ENCODE results near the gene FAM222B. TPM values are rescaled to one million over a fixed set of nuclear protein-coding genes. Genes with fewer than 3 reads are reported as not detected.
"Not testable (repeated sequence)": the region's sequence is repeated elsewhere in the genome, so short reads cannot be mapped to it uniquely, and the experiment has no call there.

The FAM222B gene
- polyA plus RNA-seq, 1 donor, result 13.2 TPM

DNA sequence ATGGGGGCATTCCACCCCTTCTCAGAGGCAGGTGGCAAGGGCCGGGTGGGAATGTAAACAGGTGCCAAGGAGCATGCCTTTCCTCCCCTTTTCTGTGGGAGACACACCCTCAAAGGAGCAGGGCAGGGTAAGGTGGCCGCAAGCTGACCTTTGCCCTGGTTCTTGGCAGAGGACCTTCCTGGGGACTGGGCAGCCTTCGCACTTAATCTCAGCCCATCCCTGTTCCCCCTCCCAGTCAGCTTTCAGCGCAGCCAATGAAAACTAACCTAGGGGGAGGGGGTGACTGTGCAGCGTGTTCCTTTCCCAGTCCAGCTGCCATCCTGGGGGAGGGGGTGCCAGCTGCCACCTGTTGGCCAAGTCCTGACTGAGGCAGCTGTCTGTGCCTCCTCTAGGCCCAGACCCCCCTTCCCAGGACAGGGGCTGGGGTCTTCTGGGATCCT, 96.0 kb downstream of the FAM222B start:
- DNase-seq (ENCODE audit: low read depth), result no peak

DNA sequence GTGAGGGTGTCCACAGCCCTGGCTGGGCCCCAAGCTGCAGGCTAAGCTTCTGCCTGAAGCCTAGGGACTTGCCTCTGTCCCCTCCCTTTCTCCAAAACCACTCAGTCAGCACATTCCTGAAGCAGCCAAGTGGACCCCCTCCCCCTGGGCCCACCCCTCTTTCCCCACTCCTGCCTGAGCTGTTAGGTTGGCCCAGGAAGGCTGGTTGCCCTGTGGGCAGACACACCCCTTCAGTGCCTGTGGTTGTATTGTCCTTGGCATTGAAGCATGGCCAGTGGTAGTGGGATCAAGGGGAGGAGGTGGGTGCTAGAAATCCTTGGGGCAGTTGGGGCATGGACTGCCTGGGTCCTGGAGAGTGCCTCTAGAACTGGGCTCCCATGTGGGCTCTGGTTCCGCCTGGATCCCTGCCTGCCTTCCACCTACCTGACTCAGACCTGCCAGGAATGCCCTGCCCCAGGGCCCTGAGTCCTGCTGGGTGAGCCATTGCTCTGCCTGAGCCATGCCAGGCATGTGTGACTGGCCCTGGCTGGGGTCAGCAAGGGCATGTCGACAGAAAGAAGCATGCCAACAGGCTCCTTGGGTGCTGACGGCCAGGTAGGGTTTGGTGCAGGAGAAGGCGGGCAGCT, 96.7 kb downstream of the FAM222B start:
- no peak for DNase-seq (ENCODE audit: low read depth)

DNA sequence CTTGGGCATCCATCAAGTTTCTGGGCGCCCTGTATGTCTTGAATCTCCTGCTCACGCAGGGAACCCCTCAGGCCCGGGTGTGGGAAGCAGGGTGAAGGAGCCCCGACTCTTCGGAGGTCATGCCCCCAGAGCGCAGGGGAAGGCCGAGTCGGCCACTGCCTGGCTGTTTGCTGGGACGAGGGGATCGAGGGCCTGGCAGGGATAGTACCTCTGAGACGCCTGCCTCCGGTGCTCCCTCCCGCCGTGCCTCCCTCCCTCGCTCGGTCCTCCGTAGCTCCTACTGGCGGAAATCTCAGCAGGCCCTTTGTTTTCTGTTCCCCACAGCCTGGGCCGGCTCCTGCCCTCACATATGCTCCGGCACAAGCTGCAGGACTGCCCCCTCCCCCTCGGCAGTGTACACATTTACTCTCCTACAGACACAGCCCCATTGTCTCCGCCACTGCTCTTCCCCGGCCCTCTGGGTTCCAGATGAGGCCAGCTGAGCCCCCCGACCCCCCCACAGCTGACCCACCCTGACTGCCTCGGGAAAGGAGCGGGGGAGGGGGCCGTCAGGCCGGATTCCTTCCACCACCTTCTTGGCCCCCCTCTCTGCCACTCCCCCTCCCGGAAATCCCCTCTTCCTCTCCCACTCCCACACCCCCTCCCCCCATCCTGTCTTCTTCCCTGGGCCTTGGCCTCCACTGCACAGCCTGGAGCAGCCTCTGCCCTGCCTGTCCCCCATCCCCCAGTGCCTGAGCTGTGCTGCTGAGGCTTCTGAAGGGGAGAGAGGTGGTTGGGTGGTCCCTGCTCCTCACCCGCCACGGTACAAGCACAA, 97.4 kb downstream of the FAM222B start:
- DNase-seq (ENCODE audit: low read depth), result no peak

DNA sequence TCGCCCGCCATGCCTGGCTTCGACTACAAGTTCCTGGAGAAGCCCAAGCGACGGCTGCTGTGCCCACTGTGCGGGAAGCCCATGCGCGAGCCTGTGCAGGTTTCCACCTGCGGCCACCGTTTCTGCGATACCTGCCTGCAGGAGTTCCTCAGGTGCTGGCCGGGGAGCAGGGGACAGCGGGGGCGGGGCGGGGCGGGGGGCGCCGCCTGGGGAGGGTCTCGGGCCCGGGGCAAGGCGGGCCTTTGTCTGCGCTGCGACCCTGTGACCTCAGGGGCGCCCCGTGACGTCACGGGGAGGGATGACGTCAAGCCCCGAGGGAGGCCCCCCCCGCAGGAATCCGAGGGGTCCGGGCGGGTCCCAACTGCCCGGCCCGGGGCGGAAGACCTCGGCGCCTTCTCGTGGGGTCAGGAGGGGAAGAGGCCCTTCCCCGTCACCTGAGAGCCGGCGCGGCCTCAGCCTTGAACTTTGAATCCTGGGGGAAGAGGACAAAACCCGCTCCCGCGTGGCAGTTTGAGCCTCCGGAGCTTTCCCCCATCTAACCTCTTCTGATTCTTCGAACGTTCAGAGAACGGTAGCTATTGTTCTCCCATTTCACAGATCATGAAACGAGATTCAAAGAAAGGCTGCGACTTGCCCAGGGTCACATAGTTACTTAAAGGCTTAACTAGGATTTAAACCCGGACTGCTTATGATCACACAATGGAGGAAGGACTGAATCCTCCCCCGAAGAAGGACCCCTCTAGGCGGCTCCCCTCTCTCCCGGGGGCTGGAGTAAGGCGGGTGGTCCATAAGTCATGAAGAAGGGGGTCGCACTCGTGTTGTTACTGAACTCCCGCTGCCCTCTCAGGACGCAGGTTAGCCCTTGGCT, 98.3 kb downstream of the FAM222B start:
- DNase-seq (ENCODE audit: low read depth), result no peak

DNA sequence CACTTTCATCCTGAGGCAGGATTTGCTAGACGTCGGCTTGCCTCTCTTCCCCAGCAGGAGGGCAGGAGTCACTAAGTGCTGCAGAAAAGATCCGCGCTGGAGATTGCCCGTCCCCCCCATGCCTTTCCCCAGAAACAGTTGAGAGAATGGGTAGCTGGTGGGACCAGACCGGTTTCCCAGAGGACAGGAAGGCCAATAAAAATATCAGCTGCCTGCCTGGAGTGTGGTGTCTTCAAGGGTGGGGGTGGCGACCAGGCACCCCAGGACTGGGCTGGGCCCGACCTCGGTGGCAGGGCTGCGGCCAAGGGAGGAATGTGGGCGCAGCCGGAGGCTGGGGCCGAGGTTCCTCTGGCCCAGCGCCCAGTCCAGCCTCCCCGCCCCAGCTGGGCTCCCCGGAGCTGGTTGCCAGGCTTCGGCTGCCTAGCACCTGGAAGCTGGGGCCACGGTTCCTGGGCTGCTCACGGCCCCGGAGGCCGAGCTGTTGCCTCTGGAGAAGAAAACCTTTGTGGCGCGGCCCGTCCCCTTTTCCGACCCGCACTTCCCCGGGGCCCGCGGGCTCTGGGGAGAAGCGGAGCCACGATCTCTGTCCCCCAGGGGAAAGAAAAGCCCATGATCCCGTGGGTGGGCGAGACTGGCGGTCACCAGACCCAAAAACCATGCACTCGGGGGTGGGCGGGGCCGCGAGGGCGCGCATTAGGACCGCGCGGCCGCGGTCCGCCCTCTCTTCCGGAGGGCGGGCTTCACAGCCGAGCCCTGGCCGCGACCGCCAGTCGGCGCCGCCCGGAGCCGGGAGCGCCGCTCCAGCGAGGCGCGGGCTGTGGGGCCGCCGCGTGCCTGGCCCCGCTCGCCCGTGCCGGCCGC, 99.1 kb downstream of the FAM222B start, which contains the start of gene TRAF4:
TRAF4 (plus strand) TSS at position 769 of the 861 bp plus-strand sequence. CDS start 102 bp downstream, outside the sequence.
- DNase-seq (ENCODE audit: low read depth), result peak; percentile 78

DNA sequence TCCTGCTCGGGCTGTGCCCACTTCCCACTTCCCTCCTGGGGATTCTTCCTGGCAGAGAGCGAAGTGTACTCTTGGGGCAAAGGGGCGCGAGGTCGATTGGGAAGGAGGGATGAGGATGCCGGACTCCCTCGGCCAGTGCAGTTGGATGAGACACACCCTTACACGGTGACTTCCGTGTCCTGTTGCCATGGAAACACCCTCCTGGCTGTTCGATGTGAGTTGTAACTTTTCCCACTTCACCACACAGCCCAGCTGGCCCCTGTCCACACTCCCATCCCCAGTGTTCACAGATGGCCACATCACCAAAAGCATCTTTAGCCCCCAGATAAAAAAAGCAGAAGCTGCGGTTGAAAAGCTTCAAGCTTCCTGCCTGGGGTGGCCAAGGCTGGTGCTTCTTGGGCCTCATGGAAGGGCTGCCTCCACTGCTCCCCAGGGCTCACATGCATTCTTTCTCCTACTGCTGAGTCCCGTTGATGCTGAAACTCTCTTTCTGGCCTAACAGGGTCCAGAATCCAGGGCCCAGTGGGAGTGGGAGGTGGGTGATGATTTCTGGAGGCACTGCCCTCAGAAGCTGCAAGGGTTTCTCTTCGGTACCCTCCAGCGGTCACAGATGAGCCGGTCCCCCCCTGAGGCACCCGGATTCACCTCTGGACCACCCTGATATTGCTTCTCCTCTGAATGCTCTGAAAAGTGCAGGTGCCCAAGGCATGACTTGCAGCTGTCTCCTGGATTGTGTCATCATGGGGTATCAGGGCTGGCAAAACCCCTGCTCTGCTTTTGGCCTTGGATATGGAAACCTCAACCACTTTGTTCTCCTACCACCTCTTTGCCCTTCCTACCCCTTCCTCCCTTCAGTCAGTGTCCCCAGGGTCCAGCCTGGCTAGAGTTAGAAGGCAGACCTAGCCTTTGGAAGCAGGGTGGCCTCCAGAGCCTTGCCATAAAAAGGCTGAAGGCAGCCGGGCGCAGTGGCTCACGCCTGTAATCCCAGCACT, 100.9 kb downstream of the FAM222B start:
- DNase-seq (ENCODE audit: low read depth), result no peak

DNA sequence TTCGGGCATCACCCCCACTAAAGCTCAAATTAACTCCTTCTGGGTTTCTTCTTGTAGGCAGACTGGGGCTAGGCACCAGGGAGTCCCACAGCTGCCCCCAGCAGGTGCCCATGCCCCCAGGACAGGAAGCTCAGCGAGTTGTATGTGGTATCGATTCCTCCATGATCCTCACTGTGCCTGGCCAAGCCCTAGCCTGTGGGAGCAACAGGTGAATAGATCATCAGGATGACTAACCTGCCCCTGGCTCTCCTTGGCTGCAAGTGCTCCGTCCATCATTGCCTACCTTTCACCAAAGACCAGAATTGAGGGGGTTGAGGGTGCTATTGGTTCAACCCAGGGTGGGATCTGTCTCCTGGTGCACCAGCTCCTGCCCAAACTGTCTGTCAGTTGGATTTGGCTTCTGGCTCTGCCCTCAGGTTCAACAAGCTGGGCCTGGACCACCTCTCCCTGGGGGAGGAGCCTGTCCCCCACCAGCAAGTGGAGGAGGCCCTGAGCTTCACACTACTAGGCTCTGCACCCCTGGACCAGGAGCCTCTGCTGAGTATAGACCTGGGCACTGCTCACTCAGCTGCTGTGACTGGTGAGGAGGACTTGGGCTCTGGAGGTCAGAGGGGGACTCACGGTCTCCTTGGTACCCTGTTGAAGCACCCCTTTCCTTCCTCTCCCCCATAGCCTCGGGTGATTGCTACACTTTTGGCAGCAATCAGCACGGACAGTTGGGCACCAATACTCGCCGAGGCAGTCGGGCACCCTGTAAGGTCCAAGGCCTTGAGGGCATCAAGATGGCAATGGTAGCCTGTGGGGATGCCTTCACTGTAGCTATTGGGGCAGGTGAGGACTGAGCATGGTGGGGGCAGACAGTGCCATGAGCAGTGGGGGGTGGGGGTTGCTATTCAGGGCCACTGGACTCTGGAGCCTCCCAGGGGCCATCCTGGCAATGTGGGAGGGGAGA, 101.9 kb downstream of the FAM222B start:
- no peak for DNase-seq (ENCODE audit: low read depth)

DNA sequence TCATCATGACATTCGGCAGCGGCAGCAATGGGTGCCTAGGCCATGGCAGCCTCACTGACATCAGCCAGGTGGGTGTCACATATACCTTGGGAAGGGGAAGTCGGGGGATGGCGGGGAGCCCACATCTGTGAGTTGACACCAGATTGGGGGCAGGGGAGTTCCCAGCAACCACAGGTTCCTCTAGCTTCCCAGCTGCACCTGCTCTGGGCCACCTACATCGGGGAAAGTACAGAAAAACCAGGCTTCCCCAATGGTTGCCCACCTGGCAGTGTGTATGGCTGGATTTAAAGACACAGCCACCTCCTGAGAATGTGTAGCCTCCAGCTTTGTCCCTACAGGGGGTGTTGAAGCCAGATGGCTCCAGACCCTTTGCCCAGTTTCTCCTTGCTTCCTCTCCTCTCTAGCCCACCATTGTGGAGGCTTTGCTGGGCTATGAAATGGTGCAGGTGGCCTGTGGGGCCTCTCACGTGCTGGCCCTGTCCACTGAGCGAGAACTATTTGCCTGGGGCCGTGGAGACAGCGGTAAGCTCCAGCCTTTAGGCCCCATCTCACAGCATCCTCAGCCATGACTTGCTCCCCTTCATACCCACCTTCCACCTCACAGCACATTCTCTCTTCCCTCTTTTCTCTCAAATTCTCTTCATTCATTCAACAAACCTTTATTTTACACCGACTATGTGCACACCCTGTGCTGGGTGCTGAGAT, 103.8 kb downstream of the FAM222B start:
- DNase-seq (ENCODE audit: low read depth), result no peak

DNA sequence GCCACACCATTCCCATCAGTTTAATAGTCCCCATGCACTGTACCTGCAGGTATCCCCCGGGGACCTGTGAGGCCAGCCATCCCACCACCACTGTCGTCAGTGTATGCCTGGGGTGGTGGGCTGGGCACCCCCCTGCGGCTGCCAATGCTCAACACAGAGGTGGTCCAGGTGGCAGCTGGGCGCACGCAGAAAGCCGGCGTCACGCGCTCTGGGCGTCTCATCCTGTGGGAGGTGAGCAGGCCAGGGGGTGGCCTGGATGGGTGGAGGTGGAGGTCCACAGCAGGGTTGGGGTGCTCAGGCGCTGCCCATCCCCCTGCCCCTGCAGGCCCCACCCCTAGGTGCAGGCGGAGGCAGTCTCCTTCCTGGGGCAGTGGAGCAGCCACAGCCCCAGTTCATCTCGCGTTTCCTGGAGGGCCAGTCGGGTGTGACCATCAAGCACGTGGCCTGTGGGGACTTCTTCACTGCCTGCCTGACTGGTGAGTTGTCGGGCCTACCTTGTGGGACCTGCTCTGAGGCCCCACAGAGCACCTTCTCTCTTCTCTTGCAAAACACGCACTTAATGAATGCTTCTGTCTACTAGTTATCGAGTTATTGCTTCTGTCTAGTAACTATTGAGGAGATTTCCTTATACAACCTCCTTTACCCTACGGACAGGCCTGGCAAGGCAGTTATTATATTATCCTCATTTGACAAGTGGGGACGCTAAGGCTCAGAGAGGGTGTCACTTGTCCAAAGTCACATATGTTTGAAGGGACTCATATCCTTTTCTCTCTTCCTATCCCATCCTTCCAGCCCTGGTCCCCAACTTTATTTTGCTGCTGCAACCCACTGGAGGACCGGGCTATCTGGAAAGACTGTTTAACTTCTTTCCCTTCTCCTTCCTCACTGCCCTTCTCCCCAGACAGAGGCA, 104.6 kb downstream of the FAM222B start:
- no peak for DNase-seq (ENCODE audit: low read depth)

DNA sequence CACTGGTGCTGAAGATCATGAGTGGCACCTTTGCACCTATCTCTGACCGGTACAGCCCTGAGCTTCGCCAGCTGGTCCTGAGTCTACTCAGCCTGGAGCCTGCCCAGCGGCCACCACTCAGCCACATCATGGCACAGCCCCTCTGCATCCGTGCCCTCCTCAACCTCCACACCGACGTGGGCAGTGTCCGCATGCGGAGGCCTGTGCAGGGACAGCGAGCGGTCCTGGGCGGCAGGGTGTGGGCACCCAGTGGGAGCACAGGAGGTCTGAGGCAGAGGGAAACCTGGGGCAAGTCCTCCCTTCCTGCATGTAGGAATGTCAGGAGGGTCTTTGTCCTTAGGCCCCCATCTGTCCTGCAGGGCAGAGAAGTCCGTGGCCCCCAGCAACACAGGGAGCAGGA, 105.3 kb downstream of the FAM222B start:
- DNase-seq (ENCODE audit: low read depth), result no peak

DNA sequence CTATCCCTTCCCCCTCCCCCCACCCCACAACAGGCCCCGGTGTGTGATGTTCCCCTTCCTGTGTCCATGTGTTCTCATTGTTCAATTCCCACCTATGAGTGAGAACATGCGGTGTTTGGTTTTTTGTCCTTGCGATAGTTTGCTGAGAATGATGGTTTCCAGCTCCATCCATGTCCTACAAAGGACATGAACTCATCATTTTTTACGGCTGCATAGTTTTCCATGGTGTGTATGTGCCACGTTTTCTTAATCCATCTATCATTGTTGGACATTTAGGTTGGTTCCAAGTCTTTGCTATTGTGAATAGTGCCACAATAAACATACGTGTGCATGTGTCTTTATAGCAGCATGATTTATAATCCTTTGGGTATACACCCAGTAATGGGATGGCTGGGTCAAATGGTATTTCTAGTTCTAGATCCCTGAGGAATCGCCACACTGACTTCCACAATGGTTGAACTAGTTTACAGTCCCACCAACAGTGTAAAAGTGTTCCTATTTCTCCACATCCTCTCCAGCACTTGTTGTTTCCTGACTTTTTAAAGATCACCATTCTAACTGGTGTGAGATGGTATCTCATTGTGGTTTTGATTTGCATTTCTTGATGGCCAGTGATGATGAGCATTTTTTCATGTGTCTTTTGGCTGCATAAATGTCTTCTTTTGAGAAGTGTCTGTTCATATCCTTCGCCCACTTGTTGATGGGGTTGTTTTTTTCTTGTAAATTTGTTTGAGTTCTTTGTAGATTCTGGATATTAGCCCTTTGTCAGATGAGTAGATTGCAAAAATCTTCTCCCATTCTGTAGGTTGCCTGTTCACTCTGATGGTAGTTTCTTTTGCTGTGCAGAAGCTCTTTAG, 106.4 kb downstream of the FAM222B start:
- not testable (repeated sequence) for DNase-seq (ENCODE audit: low read depth)

DNA sequence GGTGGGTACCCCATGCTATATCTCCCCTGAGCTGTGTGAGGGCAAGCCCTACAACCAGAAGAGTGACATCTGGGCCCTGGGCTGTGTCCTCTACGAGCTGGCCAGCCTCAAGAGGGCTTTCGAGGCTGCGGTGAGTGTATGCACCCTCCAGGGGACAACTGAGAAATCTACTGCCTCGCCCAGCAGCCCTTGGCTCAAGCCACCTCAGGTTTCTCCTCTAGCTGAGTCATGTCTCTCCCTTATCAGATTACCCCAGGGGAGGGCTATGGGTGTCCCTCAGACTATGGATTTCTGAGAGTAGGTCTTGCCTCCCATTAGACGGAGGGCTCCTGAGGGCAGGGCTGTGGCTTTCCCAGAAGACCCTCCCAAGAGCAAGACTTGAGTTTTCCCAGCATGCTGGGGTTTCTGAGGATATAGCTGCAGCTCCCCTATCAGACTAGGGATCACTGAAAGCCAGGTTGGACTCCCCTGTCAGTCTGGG, 107.3 kb downstream of the FAM222B start:
- no peak for DNase-seq (ENCODE audit: low read depth)

DNA sequence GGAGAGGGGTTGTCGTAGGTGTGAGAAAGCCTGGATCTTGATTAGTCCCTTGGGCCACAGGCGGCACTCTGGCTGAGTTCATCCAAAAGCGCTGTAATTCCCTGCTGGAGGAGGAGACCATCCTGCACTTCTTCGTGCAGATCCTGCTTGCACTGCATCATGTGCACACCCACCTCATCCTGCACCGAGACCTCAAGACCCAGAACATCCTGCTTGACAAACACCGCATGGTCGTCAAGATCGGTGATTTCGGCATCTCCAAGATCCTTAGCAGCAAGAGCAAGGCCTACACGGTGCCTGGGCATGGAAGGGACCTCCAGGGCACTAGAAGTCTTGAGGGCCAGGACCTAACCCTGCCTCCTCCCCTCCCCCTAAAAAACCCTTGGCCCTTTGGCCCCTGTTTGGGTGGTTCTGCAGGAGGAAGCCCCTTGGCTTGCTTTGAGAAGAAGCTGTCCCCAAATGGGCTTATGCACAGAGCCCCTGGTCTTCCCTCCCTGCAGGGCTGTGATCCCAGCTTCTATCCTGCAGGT, 107.8 kb downstream of the FAM222B start:
- no peak for DNase-seq (ENCODE audit: low read depth)

DNA sequence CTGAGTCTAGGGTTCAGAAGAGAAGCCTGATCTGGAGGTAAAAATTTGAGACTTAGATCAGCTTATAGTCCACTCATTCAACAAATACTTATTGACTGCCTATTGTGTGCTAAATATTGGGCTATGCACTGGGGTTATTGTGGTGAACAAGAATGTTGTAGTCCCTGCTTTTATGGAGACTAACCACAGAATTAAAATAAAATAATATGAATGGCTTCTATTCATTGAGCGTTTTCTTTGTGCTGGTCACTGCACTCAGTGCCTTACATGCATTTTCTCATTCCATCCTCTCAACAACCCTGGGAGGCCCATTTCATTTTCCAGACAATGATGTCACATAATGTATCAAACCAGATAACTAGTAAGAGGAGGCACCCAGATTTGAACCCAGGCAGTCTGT, 109.2 kb downstream of the FAM222B start:
- DNase-seq (ENCODE audit: low read depth), result no peak

DNA sequence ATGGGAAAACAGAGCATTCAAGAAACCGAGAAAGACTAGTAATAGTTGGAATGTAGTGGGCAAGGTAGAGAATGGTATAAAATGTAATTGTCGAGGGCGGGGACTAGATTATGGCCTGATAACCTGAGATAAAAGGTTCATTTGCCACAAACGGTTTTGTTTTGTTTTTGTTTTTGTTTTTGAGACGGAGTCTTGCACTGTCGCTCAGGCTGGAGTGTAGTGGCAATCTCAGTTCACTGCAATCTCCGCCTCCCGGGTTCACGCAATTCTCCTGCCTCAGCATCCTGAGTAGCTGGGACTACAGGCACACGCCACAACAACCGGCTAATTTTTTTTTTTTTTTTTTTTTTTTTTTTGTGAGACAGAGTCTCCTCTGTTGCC, 112.7 kb downstream of the FAM222B start:
- DNase-seq (ENCODE audit: low read depth), result no peak
